Lower leg skin (tissue), 3 donors: ENCODE data around the gene STK10.

Experiments used
- CTCF ChIP-seq, 3 donors: fragments of 450-650 bp; IDR thresholded peaks; one replicate each; pipeline ENCODE4 v1.5.1; 2016; ENCODE audit warnings: antibody characterized with exemption in 3 of 3, mild to moderate bottlenecking in 3 of 3, moderate library complexity in 2 of 3
- POLR2A ChIP-seq, 2 donors: fragments of 450-650 bp; IDR thresholded peaks; one replicate each; pipeline ENCODE4 v1.6.1; 2016 to 2017; ENCODE audit warnings: antibody characterized with exemption in 2 of 2, mild to moderate bottlenecking in 1 of 2, moderate library complexity in 1 of 2

GRCh38 chr5:172144931-172145869 is 42.8 kb downstream of the STK10 start:
- no peak for TF ChIP-seq CTCF (IDR thresholded peaks at IDR 0.05)
- TF ChIP-seq POLR2A (IDR thresholded peaks at IDR 0.05) = no peak
